HUES6 (cell line): ENCODE measurements around the gene RAB5A.
"Not testable (repeated sequence)": the region's sequence is repeated elsewhere in the genome, so short reads cannot be mapped to it uniquely, and the experiment has no call there.

Source experiments
- H3K27ac ChIP-seq: 2 replicates; pipeline ENCODE4 v1.7.0; 2013; ENCODE audit warnings: low read depth, mild to moderate bottlenecking, low read length, inconsistent platforms
- H3K27me3 ChIP-seq: 2 replicates; pipeline ENCODE4 v1.6.1; 2013; ENCODE audit warnings: low read length; ENCODE audit not compliant: control insufficient read depth, insufficient read depth
- H3K36me3 ChIP-seq: 2 replicates; pipeline ENCODE4 v1.6.1; 2013; ENCODE audit warnings: low read length; ENCODE audit not compliant: control insufficient read depth, insufficient read depth
- H3K4me1 ChIP-seq: 2 replicates; pipeline ENCODE4 v1.6.1; 2013; ENCODE audit warnings: low read length; ENCODE audit not compliant: control insufficient read depth, insufficient read depth
- H3K4me3 ChIP-seq: 2 replicates; pipeline ENCODE4 v1.5.1; 2013; ENCODE audit warnings: low read depth, low read length
- H3K9ac ChIP-seq: one replicate; pipeline ENCODE4 v1.6.1; 2013; ENCODE audit warnings: mild to moderate bottlenecking, low read length
- H3K9me3 ChIP-seq: 2 replicates; pipeline ENCODE4 v1.6.1; 2013; ENCODE audit warnings: low read depth, low read length; ENCODE audit not compliant: control insufficient read depth, insufficient read depth

The RAB5A gene

DNA sequence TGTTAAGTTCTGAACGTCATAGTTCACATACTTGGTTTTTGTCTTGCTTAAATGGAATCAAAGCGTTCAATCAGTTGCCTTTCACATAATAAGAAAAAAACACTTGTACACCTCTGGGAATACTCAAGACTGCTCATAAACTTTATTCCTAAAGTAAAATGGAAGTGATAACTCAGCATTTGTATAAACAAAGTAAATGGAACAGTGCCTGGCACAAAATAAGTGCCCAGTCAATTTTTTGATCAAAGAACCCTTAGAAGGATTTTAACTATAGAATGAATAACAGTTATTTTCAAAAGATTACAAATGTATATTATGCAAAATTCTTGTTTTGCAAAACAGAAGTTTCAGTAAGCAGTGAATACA, 1.3 kb downstream of the RAB5A start:
- Histone ChIP-seq H3K4me3 (peak overlapping the region; percentile 86), H3K9me3 (no peaks in the 10 kb centered on the region), H3K36me3 (peaks cover 31% of the 10 kb centered on the region), H3K4me1 (peaks cover 17% of the 10 kb centered on the region), H3K27me3 (no peaks in the 10 kb centered on the region), H3K9ac (peak overlapping the region; percentile 93), H3K27ac (peak overlapping the region; percentile 88)

DNA sequence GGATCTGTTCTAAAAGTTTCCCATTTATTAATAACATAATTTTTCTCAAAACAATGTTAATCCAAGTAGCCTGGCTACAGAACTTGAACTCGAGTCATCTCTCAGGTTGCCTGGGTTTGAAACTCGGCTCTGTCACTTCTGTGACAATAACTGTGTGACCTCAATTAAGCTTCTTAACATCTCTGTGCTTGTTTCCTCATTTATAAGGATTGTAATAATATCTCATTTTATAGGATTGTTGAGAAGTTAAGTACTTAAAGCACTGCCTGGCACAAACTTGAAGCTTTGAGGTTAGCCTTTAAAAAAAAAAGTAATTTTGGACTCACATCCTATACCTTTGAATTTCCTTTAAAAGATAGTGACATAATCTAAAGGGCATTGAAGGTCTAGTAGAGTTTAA, 3.4 kb downstream of the RAB5A start:
- H3K9ac ChIP-seq = no peak overlapping the region
- no peak overlapping the region for H3K4me3 ChIP-seq
- peaks cover 17% of the 10 kb centered on the region for H3K4me1 ChIP-seq
- no peak overlapping the region for H3K27ac ChIP-seq
- H3K9me3 ChIP-seq = no peaks in the 10 kb centered on the region
- no peaks in the 10 kb centered on the region for H3K27me3 ChIP-seq
- H3K36me3 ChIP-seq = peaks cover 52% of the 10 kb centered on the region

DNA sequence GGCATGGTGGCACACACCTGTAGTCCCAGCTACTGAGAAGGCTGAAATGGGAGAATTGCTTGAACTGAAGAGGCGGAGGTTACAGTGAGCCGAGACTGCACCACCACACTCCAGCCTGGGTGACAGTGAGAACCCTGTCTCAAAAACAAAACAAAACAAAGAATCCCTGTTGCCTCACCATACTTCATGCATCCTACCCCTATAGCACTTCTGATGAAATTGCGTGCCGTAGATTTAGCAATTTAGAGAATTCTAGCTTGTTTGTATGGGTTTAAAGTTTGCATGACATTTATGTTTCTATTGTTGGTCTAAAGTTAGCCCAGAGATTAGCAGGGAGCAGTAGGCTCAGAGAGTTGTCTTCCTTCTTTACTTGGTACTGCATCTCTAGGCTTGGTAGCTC, 7.8 kb downstream of the RAB5A start:
- Histone ChIP-seq H3K4me1 (peaks cover 4% of the 10 kb centered on the region; the same call in 1 of the 2 replicates), H3K4me3 (no peak overlapping the region), H3K27ac (no peak overlapping the region), H3K9me3 (no peaks in the 10 kb centered on the region), H3K27me3 (no peaks in the 10 kb centered on the region), H3K36me3 (peaks cover 88% of the 10 kb centered on the region), H3K9ac (no peak overlapping the region)

DNA sequence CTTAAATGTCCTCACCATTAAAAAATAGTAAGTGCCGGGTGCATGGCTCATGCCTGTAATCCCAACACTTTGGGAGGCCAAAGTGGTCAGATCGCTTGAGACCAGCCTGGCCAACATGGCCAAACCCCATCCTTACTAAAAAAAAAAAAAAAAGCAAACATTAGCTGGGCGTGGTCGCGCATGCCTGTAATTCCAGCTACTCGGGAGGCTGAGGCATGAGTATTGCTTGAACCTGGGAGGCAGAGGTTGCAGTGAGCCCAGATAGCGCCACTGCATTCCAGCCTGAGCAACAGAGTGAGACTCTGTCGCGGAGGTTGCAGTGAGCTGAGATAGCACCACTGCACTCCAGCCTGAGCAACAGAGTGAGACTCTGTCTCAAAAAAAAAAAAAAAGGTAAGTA, 10.5 kb downstream of the RAB5A start:
- H3K27ac ChIP-seq, H3K9me3 ChIP-seq, H3K9ac ChIP-seq, H3K4me3 ChIP-seq, H3K27me3 ChIP-seq, H3K4me1 ChIP-seq: not testable (repeated sequence)
- peaks cover 82% of the 10 kb centered on the region for H3K36me3 ChIP-seq

DNA sequence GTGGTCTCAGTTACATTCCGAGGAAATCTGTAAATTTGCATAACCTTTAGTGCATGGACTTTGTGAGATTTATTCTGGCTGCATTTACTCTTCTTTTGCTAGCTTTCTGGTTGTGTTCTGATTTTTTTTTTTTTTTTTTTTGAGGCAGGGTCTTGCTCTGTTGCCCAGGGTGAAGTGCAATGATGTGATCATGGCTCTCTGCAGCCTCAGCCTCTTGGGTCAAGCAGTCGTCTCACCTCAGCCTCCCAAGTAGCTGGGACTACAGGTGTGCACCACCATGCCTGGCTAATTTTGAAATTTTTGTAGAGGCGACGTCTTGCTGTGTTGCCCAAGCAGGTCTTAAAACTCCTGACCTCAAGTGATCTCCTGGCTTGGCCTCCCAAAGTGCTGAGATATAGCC, 12.6 kb downstream of the RAB5A start:
- H3K36me3 ChIP-seq = peaks cover 61% of the 10 kb centered on the region

DNA sequence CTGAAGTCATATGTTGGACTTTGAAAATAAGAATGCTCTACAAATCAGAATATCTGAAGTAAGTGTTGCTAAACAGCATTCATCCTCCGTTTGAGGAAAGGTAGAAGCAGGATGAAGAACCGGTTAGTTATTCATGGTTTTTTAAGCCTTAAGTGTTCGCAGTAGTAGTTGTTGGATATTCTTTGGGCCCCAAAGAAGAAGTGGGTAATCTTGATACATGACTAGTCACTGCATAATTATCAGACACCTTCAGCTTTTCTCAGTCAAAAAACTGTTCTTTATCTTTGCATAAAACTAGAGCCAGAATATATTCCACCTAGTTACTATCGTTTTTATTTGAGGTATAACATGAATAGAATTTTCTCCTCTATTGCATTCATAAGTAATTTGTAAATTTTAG, 13.8 kb downstream of the RAB5A start:
- Histone ChIP-seq H3K4me1 (no peaks in the 10 kb centered on the region), H3K36me3 (peaks cover 49% of the 10 kb centered on the region), H3K4me3 (no peak overlapping the region), H3K9me3 (no peaks in the 10 kb centered on the region), H3K27me3 (no peaks in the 10 kb centered on the region), H3K9ac (no peak overlapping the region), H3K27ac (no peak overlapping the region)

More for the DNA sequence above, 12.6 kb downstream of the RAB5A start:
- no peak overlapping the region for H3K9ac ChIP-seq
- no peaks in the 10 kb centered on the region for H3K27me3 ChIP-seq
- H3K9me3 ChIP-seq = no peaks in the 10 kb centered on the region
- no peak overlapping the region for H3K4me3 ChIP-seq
- no peaks in the 10 kb centered on the region for H3K4me1 ChIP-seq
- H3K27ac ChIP-seq = no peak overlapping the region

DNA sequence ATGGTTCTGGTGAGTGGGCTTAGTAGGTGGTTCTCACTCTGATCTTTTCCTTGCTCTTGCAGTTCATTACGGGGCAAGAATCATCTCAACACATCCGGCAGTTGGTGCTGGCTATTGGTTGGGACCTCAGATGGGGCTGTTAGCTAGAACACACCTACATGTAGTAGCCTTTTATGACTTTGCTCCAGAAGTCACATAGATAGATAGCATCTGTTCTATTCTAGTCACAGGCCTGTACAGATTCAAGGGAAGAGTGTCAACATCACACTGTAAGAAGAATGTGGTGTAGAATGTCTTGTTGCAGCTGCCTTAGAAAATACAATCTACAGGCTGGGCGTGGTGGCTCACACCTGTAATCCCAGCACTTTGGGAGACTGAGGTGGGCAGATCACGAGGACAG, 15.1 kb downstream of the RAB5A start:
- Histone ChIP-seq H3K9me3 (no peaks in the 10 kb centered on the region), H3K4me1 (no peaks in the 10 kb centered on the region), H3K9ac (no peak overlapping the region), H3K27ac (no peak overlapping the region), H3K36me3 (peaks cover 44% of the 10 kb centered on the region), H3K4me3 (no peak overlapping the region), H3K27me3 (no peaks in the 10 kb centered on the region)

DNA sequence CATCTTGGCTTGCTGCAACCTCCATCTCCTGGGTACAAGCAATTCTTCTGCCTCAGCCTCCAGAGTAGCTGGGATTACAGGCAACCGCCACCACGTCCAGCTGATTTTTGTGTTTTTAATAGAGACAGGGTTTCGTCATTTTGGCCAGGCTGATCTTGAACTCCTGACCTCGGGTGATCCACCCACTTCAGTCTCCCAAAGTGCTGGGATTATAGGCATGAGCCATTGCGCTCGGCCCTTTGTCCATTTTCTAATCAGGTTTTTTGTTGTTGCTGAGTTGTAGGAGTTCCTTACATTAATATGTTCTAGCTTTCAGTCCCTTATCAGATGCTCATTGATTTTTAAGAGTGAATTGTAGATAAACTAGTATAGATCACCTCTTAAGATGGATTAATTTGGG, 20.3 kb downstream of the RAB5A start:
- H3K4me1 ChIP-seq = no peaks in the 10 kb centered on the region
- no peak overlapping the region for H3K9ac ChIP-seq
- no peaks in the 10 kb centered on the region for H3K27me3 ChIP-seq
- H3K27ac ChIP-seq = no peak overlapping the region
- no peak overlapping the region for H3K4me3 ChIP-seq
- H3K36me3 ChIP-seq = peaks cover 29% of the 10 kb centered on the region
- H3K9me3 ChIP-seq = no peaks in the 10 kb centered on the region

DNA sequence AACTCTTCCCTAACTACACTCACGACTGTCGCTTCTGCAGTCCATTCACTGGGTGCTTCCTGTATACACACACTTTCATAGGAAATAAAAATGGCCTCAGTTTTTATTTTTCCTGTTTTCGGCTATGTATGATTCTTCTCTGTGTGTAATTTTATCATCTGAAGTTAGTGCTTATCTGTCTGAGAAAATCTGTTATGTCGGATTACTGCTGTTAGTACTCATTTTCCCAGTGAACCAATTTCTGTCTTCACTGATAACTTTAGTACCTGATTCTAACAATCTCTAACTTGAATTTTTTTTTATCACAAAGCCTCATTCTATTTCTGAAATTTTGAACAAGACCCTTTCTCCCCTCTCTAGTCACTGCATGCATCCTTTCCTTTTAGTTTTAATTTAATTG, 20.9 kb downstream of the RAB5A start:
- Histone ChIP-seq H3K27ac (no peak overlapping the region), H3K36me3 (peaks cover 33% of the 10 kb centered on the region), H3K4me3 (no peak overlapping the region), H3K27me3 (no peaks in the 10 kb centered on the region), H3K4me1 (no peaks in the 10 kb centered on the region), H3K9me3 (no peaks in the 10 kb centered on the region), H3K9ac (no peak overlapping the region)

DNA sequence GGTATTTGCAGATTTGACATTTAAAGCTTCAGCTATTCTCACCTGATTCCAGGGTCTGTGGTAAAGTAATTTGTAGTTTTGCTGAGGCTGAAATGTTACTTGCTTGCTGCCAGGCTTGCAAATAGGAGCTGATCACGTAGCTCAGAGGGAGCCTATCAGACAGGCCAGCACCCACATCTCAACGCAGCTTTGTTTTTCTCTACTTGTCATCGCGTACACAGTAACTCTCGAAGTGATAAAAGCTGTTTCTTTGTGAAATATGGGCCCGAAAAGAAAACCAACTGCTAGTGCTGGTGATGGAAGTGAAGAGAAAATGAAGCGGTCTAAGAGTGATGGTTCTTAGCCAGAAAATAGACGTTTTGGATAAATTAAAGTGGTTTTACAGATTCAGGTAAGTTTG, 23.4 kb downstream of the RAB5A start:
- Histone ChIP-seq H3K36me3 (peaks cover 57% of the 10 kb centered on the region), H3K4me3 (no peak overlapping the region), H3K27ac (no peak overlapping the region), H3K27me3 (no peaks in the 10 kb centered on the region), H3K9ac (no peak overlapping the region), H3K4me1 (no peaks in the 10 kb centered on the region), H3K9me3 (no peaks in the 10 kb centered on the region)

DNA sequence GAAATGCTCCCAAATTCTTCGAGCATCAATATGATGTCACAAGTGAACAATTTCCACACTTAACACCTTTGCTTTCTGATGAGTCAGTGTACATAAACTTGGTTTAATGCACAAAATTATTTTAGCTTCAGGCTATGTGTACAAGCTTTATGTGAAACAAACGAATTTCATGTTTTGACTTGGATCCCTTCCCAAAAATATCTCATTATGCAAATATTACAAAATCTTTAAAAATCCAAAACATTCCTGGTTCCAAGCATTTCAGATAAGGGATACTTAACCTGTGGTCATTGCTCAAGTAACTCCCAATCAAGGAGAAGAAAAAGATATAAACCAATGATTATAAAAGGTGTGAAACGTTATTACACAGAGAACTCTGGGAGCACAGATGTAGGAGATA, 25.2 kb downstream of the RAB5A start:
- Histone ChIP-seq H3K27ac (no peak overlapping the region), H3K36me3 (peaks cover 65% of the 10 kb centered on the region)

DNA sequence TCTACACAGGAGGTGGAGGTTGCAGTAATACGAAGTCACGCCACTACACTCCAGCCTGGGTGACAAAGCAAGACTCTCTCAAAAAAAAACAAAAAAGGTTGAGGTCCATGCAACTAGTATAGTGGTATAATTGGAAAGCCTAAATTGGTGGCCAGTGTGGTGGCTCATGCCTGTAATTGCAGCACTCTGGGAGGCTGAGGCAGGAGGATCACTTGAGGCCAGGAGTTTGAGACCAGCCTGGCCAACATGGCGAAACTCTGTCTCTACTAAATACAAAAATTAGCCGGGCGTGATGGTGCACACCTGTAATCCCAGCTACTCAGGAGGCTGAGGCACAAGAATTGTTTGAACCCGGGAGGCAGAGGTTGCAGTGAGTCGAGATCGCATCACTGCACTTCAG, 42.0 kb downstream of the RAB5A start:
- H3K9me3 ChIP-seq, H3K4me3 ChIP-seq, H3K9ac ChIP-seq, H3K27ac ChIP-seq, H3K27me3 ChIP-seq: not testable (repeated sequence)
- Histone ChIP-seq H3K4me1 (peaks cover 11% of the 10 kb centered on the region; the same call in 1 of the 2 replicates), H3K36me3 (peaks cover 19% of the 10 kb centered on the region)

More for the DNA sequence above, 25.2 kb downstream of the RAB5A start:
- Histone ChIP-seq H3K4me3 (no peak overlapping the region), H3K9ac (no peak overlapping the region), H3K27me3 (no peaks in the 10 kb centered on the region), H3K9me3 (no peaks in the 10 kb centered on the region), H3K4me1 (no peaks in the 10 kb centered on the region)
